Adrenal gland (tissue), 12 donors: Measurements from ENCODE around the gene PPP1R9A. TPM values are rescaled to one million over a fixed set of nuclear protein-coding genes. Genes with fewer than 3 reads are reported as not detected.

Source experiments
- DNase-seq, 7 donors: peaks; one replicate each; pipeline ENCODE4 v3.0.0-alpha.2; 2019 to 2020
- H3K27ac ChIP-seq, 5 donors: fragments of 200-600 bp; sonication (generic) in 4 of 5; 1 replicate in 3 of 5; 2 replicates in 2 of 5; pipeline versions ENCODE4 v1.5.1 to v1.8.0; 2016 to 2020; ENCODE audit warnings: mild to moderate bottlenecking in 1 of 5
- H3K27me3 ChIP-seq: fragments of 200-600 bp; 2 replicates; pipeline ENCODE4 v1.8.0; 2021
- H3K36me3 ChIP-seq, 2 donors: fragments of 200-600 bp; replicated peaks in 1 of 2; 1 replicate in 1 of 2; 2 replicates in 1 of 2; pipeline versions ENCODE4 v1.5.1 to v1.8.0; 2018 to 2022
- H3K4me1 ChIP-seq, 2 donors: fragments of 200-600 bp; replicated peaks in 1 of 2; 1 replicate in 1 of 2; 2 replicates in 1 of 2; pipeline versions ENCODE4 v1.5.1 to v1.8.0; 2018 to 2021
- H3K4me3 ChIP-seq, 4 donors: fragments of 200-600 bp; sonication (generic) in 3 of 4; one replicate each; pipeline ENCODE4 v1.5.1; 2016 to 2018
- H3K9me3 ChIP-seq, 3 donors: fragments of 200-600 bp; sonication (generic) in 1 of 3; replicated peaks in 1 of 3; 1 replicate in 2 of 3; 2 replicates in 1 of 3; pipeline versions ENCODE4 v1.5.1 to v1.8.0; 2016 to 2021
- CTCF ChIP-seq, 6 experiments: fragments of 450-650 bp in 4 of 6; fragments of 200-600 bp in 2 of 6; sonication (generic) in 1 of 6; IDR thresholded peaks; 1 replicate in 5 of 6; 2 replicates in 1 of 6; pipeline versions ENCODE4 v1.5.1 to v1.8.0; 2016 to 2021; ENCODE audit warnings: antibody characterized with exemption in 6 of 6, mild to moderate bottlenecking in 2 of 6, moderate library complexity in 1 of 6
- POLR2A ChIP-seq, 2 donors: fragments of 450-650 bp; IDR thresholded peaks; one replicate each; pipeline ENCODE4 v1.6.1; 2017; ENCODE audit warnings: antibody characterized with exemption in 2 of 2, mild to moderate bottlenecking in 2 of 2, moderate library complexity in 1 of 2
- WGBS, 4 donors: extraction: QIAGEN DNeasy Blood & Tissue Kit in 2 of 4; methylation state at CpG; one replicate each; pipeline versions ENCODE4 v1.1.5 to v1.1.7; 2013 to 2017; 5-methylcytosine and 5-hydroxymethylcytosine counted together
- intact Hi-C, 2 donors: fragments of 100-400 bp; cut with DNase I; formaldehyde crosslinking; loops; one replicate each; pipeline versions ENCODE4 v1.14.1 to v1.15.0; 2022 to 2023
- polyA plus RNA-seq, 3 donors: library from polyadenylated mRNA; stranded (reverse); fragments of 200-250 nt in 2 of 3; fragments of 350-450 nt in 1 of 3; fragmentation: Illumina TruSeq in 1 of 3; extraction: RNeasy Lipid Tissue Mini Kit (QIAGEN cat#74804) in 1 of 3; gene quantifications; one replicate each; pipeline ENCODE4 v1.2.3, GENCODE V29; 2013 to 2014
- total RNA-seq, 9 donors: library from RNA; depleted of rRNA in 4 of 9; stranded (reverse); fragments of >200 nt in 4 of 9; fragments of 120-200 nt in 1 of 9; fragmentation: NEBNext Ultra II Directional in 1 of 9; extraction: Animal tissue kit (Norgen Biotek cat#: 25700) in 1 of 9; gene quantifications; one replicate each; pipeline versions ENCODE4 v1.1.0 to v1.2.4, GENCODE V29; 2013 to 2023
- donor health status: healthy with polysubstance abuse.
- donor health status: Bipolar disorder and iron deficiency.
- donor health status: DM: yes; HTN: yes; CAD: no.
- donor health status: DM: no; HTN: no; CAD: no.
- donor health status: DM: no; HTN: no; CAD: no.
- donor health status: DM: yes; HTN: yes; CAD: no.

Gene PPP1R9A
- total and polyA plus RNA-seq, 12 donors: 7.2 to 86.0 (median 40.6) TPM

- Histone ChIP-seq H3K27ac (no peak overlapping the region), H3K36me3 (no peaks in the 10 kb centered on the region), H3K9me3 (no peaks in the 10 kb centered on the region), H3K4me3 (no peak overlapping the region), H3K27me3 (no peaks in the 10 kb centered on the region), H3K4me1 (no peaks in the 10 kb centered on the region)
- intact Hi-C loops: no loop called here
- no peak for DNase-seq
- TF ChIP-seq CTCF (IDR thresholded peaks at IDR 0.05) (no peak), POLR2A (IDR thresholded peaks at IDR 0.05) (no peak)
- 86 to 95% (median 92%) methylated on average over 2 of the region's 2 CpGs for WGBS, 4 donors
Measured at GRCh38 chr7:95052566-95053094, 145.2 kb downstream of the PPP1R9A start.

GRCh38 chr7:95054386-95054785 lies 147.0 kb downstream of the PPP1R9A start:
- Histone ChIP-seq H3K9me3 (no peaks in the 10 kb centered on the region), H3K4me3 (no peak overlapping the region), H3K27me3 (no peaks in the 10 kb centered on the region), H3K36me3 (no peaks in the 10 kb centered on the region), H3K4me1 (peaks cover 0 to 5% of the 10 kb centered on the region in 2 donors), H3K27ac (no peak overlapping the region)
- intact Hi-C loops: no loop called here
- WGBS, 4 donors: 85 to 98% (median 94%) methylated on average over 2 of the region's 2 CpGs
- TF ChIP-seq POLR2A (IDR thresholded peaks at IDR 0.05): no peak
- no peak for TF ChIP-seq CTCF (IDR thresholded peaks at IDR 0.05)
- DNase-seq: no peak

GRCh38 chr7:95055295-95055694 lies 147.9 kb downstream of the PPP1R9A start:
- DNase-seq: no peak
- peaks cover 0 to 9% of the 10 kb centered on the region in 2 donors for H3K4me1 ChIP-seq
- intact Hi-C loops: no loop called here
- no peaks in the 10 kb centered on the region for H3K36me3 ChIP-seq
- TF ChIP-seq POLR2A (IDR thresholded peaks at IDR 0.05) (no peak), CTCF (IDR thresholded peaks at IDR 0.05) (no peak)
- H3K9me3 ChIP-seq: no peaks in the 10 kb centered on the region
- WGBS, 4 donors: 66 to 80% (median 73%) methylated on average over 1 of the region's 1 CpG
- no peak overlapping the region for H3K4me3 ChIP-seq
- H3K27ac ChIP-seq: no peak overlapping the region
- H3K27me3 ChIP-seq: no peaks in the 10 kb centered on the region

GRCh38 chr7:95056107-95056739 lies 148.8 kb downstream of the PPP1R9A start:
- TF ChIP-seq POLR2A (IDR thresholded peaks at IDR 0.05): no peak
- no peak for TF ChIP-seq CTCF (IDR thresholded peaks at IDR 0.05)
- Histone ChIP-seq H3K9me3 (no peaks in the 10 kb centered on the region), H3K4me1 (peaks cover 0 to 9% of the 10 kb centered on the region in 2 donors), H3K27ac (no peak overlapping the region), H3K4me3 (no peak overlapping the region), H3K27me3 (no peaks in the 10 kb centered on the region), H3K36me3 (no peaks in the 10 kb centered on the region)
- DNase-seq: no peak
- 88 to 100% (median 91%) methylated on average over 1 of the region's 1 CpG for WGBS, 4 donors
- intact Hi-C loops: no loop called here
